ENCODE data around the gene INPP4A. TPM values are rescaled to one million over a fixed set of nuclear protein-coding genes. Genes with fewer than 3 reads are reported as not detected.

INPP4A gene
- total and polyA plus RNA-seq, 8 donors, result 20.6 to 34.2 (median 23.5) TPM

- Histone ChIP-seq H3K9me3 (no peaks in the 10 kb centered on the region), H3K4me1 (no peaks in the 10 kb centered on the region), H3K27ac (no peak overlapping the region), H3K36me3 (peaks cover 0 to 10% of the 10 kb centered on the region in 2 donors), H3K4me3 (no peak overlapping the region), H3K27me3 (no peaks in the 10 kb centered on the region)
- no peak for TF ChIP-seq CTCF (IDR thresholded peaks at IDR 0.05)
- intact Hi-C loops (cut with DNase I), result no loop called here
- ATAC-seq (no peak), DNase-seq (no peak)
These were observed 85.5 kb downstream of the INPP4A start for GRCh38 chr2:98530114-98530513.

GRCh38 chr2:98532756-98533155 is 88.1 kb downstream of the INPP4A start:
- H3K36me3 ChIP-seq, result peaks cover 0 to 30% of the 10 kb centered on the region in 2 donors
- H3K27ac ChIP-seq, result no peak overlapping the region
- DNase-seq, result no peak
- intact Hi-C loops (cut with DNase I), result no loop called here
- no peak for TF ChIP-seq CTCF (IDR thresholded peaks at IDR 0.05)
- no peaks in the 10 kb centered on the region for H3K4me1 ChIP-seq
- no peaks in the 10 kb centered on the region for H3K27me3 ChIP-seq
- H3K4me3 ChIP-seq, result no peak overlapping the region
- ATAC-seq, result no peak
- H3K9me3 ChIP-seq, result no peaks in the 10 kb centered on the region

GRCh38 chr2:98533547-98533946 is 88.9 kb downstream of the INPP4A start:
- H3K9me3 ChIP-seq, result no peaks in the 10 kb centered on the region
- TF ChIP-seq CTCF (IDR thresholded peaks at IDR 0.05), result no peak

GRCh38 chr2:98534761-98535160 is 90.1 kb downstream of the INPP4A start:
- Histone ChIP-seq H3K4me1 (no peaks in the 10 kb centered on the region), H3K27ac (no peak overlapping the region), H3K36me3 (peaks cover 0 to 49% of the 10 kb centered on the region in 2 donors), H3K27me3 (no peaks in the 10 kb centered on the region), H3K4me3 (no peak overlapping the region), H3K9me3 (no peaks in the 10 kb centered on the region)
- no peak for TF ChIP-seq CTCF (IDR thresholded peaks at IDR 0.05)
- intact Hi-C loops (cut with DNase I), result no loop called here
- DNase-seq (no peak), ATAC-seq (no peak)

More at GRCh38 chr2:98533547-98533946, 88.9 kb downstream of the INPP4A start:
- no peak overlapping the region for H3K4me3 ChIP-seq
- no peaks in the 10 kb centered on the region for H3K4me1 ChIP-seq
- DNase-seq, result no peak
- ATAC-seq, result no peak
- H3K36me3 ChIP-seq, result peaks cover 0 to 38% of the 10 kb centered on the region in 2 donors
- H3K27ac ChIP-seq, result no peak overlapping the region
- no peaks in the 10 kb centered on the region for H3K27me3 ChIP-seq
- intact Hi-C loops (cut with DNase I), result no loop called here

GRCh38 chr2:98535971-98536677 is 91.5 kb downstream of the INPP4A start:
- TF ChIP-seq CTCF (IDR thresholded peaks at IDR 0.05), result no peak

More at GRCh38 chr2:98535971-98536677, 91.5 kb downstream of the INPP4A start:
- H3K27me3 ChIP-seq, result no peaks in the 10 kb centered on the region
- no peak for DNase-seq
- no peak for ATAC-seq
- no peak overlapping the region for H3K27ac ChIP-seq
- no peak overlapping the region for H3K4me3 ChIP-seq
- peaks cover 0 to 58% of the 10 kb centered on the region in 2 donors for H3K36me3 ChIP-seq
- intact Hi-C loops (cut with DNase I), result no loop called here
- no peaks in the 10 kb centered on the region for H3K9me3 ChIP-seq
- H3K4me1 ChIP-seq, result no peaks in the 10 kb centered on the region

Data from left lung (tissue), 10 donors.